ACC112 (cell line): Measurements from ENCODE around the gene SRPK2.

ENCODE experiments used
- H2AFZ ChIP-seq: fragments of 200-600 bp; sonication (generic); one replicate; pipeline ENCODE4 v1.6.0; 2017; ENCODE audit warnings: antibody characterized with exemption, low read length; ENCODE audit not compliant: unreplicated experiment
- H3K27ac ChIP-seq: fragments of 200-600 bp; sonication (generic); 2 replicates; pipeline ENCODE4 v1.5.1; 2014; ENCODE audit warnings: low read depth, mild to moderate bottlenecking, antibody characterized with exemption, low read length, moderate library complexity
- H3K27me3 ChIP-seq: fragments of 200-600 bp; sonication (generic); 2 replicates; pipeline ENCODE4 v1.6.1; 2014; ENCODE audit warnings: mild to moderate bottlenecking, antibody characterized with exemption, low read length, moderate library complexity, mixed read lengths; ENCODE audit not compliant: insufficient read depth
- H3K36me3 ChIP-seq: fragments of 200-600 bp; sonication (generic); 2 replicates; pipeline ENCODE4 v1.6.1; 2016; ENCODE audit warnings: mild to moderate bottlenecking, antibody characterized with exemption, low read length, moderate library complexity, mixed read lengths; ENCODE audit not compliant: insufficient read depth
- H3K4me1 ChIP-seq: fragments of 200-600 bp; sonication (generic); one replicate; pipeline ENCODE4 v1.6.1; 2016; ENCODE audit warnings: low read length, mixed read lengths; ENCODE audit not compliant: insufficient read depth, unreplicated experiment, control insufficient read depth
- H3K4me3 ChIP-seq: fragments of 200-600 bp; sonication (generic); 2 replicates; pipeline ENCODE4 v1.5.1; 2014; ENCODE audit warnings: mild to moderate bottlenecking, low read depth, low read length
- H3K79me2 ChIP-seq: fragments of 200-600 bp; sonication (generic); one replicate; pipeline ENCODE4 v1.6.0; 2016; ENCODE audit warnings: low read length; ENCODE audit not compliant: control insufficient read depth, unreplicated experiment, insufficient read depth

SRPK2 gene

GRCh38 chr7:105278973-105279687 lies 109.6 kb downstream of the SRPK2 start:
- Histone ChIP-seq H3K27ac (no peak overlapping the region), H3K27me3 (no peaks in the 10 kb centered on the region), H2AFZ (no peak overlapping the region), H3K36me3 (no peaks in the 10 kb centered on the region), H3K4me3 (no peak overlapping the region), H3K4me1 (no peaks in the 10 kb centered on the region), H3K79me2 (peaks cover 50% of the 10 kb centered on the region)

DNA sequence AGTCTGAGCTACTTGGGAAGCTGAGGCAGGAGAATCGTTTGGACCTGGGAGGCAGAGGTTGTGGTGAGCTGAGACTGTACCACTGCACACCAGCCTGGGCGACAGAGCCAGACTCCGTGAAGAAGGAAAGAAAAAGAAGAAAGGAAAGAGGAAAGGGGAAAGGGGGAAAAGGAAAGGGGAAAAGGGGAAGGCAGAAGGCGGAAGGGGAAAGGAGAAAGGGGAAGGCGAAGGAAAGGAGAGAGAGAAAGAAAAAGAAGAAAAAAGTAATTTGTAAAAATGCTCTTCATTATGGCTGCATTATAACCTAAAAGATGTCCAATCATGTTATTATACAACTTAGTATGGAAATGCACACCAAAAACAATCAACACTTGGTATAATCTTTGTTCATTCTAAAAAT lies 110.2 kb downstream of the SRPK2 start:
- Histone ChIP-seq H3K36me3 (no peaks in the 10 kb centered on the region), H3K79me2 (peaks cover 52% of the 10 kb centered on the region), H2AFZ (no peak overlapping the region), H3K27ac (no peak overlapping the region), H3K4me3 (no peak overlapping the region), H3K4me1 (no peaks in the 10 kb centered on the region), H3K27me3 (no peaks in the 10 kb centered on the region)

DNA sequence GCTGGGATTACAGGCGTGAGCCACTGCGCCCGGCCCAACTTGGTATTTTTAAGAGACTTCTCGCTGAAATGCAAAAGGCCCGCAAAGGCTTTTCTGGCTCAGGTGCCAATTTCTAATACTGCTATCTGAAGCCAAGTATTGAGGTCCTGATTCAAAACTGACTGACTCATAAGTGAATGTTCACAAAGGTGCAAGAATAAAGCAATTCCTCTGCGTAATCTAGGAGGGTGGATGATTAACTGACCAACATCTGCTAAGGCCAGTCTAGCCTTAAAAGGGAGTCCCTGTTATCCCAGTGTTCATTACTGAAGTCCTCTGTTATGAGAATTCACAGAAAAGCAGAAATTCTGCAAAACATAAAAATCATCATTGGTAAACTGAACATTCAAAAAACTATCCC lies 111.4 kb downstream of the SRPK2 start:
- H3K4me3 ChIP-seq: no peak overlapping the region
- H3K36me3 ChIP-seq: no peaks in the 10 kb centered on the region
- no peaks in the 10 kb centered on the region for H3K4me1 ChIP-seq
- H2AFZ ChIP-seq: no peak overlapping the region
- H3K79me2 ChIP-seq: peaks cover 51% of the 10 kb centered on the region
- H3K27ac ChIP-seq: no peak overlapping the region
- H3K27me3 ChIP-seq: no peaks in the 10 kb centered on the region

GRCh38 chr7:105270117-105270516 lies 118.6 kb downstream of the SRPK2 start:
- Histone ChIP-seq H3K27me3 (no peaks in the 10 kb centered on the region), H3K79me2 (peaks cover 62% of the 10 kb centered on the region), H3K36me3 (no peaks in the 10 kb centered on the region), H3K4me3 (no peak overlapping the region; the same call in 1 of the 2 replicates), H3K4me1 (peaks cover 22% of the 10 kb centered on the region), H2AFZ (no peak overlapping the region), H3K27ac (no peak overlapping the region; the same call in 1 of the 2 replicates)

GRCh38 chr7:105269397-105269796 lies 119.3 kb downstream of the SRPK2 start:
- H2AFZ ChIP-seq: peak overlapping the region; percentile 82
- H3K36me3 ChIP-seq: no peaks in the 10 kb centered on the region
- peak overlapping the region; percentile 62 for H3K27ac ChIP-seq
- peaks cover 61% of the 10 kb centered on the region for H3K79me2 ChIP-seq
- no peaks in the 10 kb centered on the region for H3K27me3 ChIP-seq
- H3K4me3 ChIP-seq: peak overlapping the region; percentile 73
- peaks cover 22% of the 10 kb centered on the region for H3K4me1 ChIP-seq

DNA sequence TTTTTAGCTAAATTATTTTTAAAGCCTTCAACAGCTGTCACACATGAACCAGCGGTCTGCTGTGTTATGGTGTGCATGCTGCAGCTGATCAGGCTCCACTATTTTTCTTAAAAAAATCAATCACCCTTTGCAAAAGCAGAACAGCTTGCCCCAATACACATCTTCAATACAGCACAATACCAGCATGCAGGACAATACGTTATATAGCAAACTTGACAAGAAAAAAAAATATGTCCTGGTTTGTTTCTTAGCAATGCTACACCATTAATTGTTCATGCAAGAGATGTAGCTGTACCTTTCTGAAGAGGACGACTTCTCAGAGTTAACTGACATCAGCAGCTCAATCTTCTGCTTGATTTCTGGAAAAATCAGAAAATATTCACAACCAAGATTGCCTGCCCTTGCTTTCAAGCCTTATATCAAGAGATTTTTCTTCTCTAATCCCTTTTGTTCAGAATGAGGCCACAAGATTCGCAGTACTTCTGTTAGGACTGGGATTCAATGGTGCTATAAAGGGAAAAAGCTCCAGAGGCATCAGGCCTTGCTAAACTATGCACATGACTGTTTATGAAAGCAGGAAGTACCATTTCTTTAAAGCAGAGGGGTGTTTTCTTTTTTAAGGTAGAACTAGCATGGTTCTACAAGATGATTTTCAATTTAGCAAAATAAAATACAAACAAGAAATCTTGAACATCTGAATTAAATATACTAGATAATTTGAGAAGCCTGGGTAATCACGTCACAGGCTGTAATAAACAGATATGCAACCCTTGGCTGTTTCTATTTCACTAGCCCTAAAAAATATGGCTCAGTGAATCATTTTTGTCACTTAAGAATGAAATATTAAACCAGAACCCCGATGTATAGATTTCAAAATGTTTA lies 120.0 kb downstream of the SRPK2 start:
- Histone ChIP-seq H3K4me3 (peak overlapping the region; percentile 73), H3K27ac (peak overlapping the region; percentile 62), H3K4me1 (peaks cover 22% of the 10 kb centered on the region), H3K36me3 (no peaks in the 10 kb centered on the region), H3K79me2 (peaks cover 63% of the 10 kb centered on the region), H2AFZ (peak overlapping the region; percentile 82), H3K27me3 (no peaks in the 10 kb centered on the region)

- H3K79me2 ChIP-seq: peaks cover 69% of the 10 kb centered on the region
- H3K4me3 ChIP-seq: peak overlapping the region; percentile 73
- H3K4me1 ChIP-seq: peaks cover 22% of the 10 kb centered on the region
- no peak overlapping the region for H2AFZ ChIP-seq
- H3K36me3 ChIP-seq: no peaks in the 10 kb centered on the region
- H3K27ac ChIP-seq: peak overlapping the region; percentile 62
- H3K27me3 ChIP-seq: no peaks in the 10 kb centered on the region
Observed at GRCh38 chr7:105268056-105268455, 120.7 kb downstream of the SRPK2 start.

DNA sequence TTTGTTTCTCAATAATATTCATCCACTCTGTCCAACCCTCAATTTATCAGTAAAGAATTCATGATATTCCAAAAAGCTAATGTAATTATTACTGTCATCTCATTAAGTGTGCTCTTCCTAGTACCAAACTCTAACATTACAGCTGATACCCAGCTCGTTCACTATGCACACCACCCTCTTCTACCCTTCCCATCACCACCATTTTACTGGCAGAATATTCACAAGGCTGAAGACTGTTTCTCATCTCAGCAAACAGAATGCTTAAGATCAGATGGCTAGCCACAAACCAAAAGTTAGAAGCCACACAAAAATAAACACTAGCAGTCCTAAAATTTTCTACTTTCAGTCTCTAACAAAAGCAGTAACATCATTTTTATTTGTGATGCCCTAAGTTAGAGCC lies 121.5 kb downstream of the SRPK2 start:
- Histone ChIP-seq H3K4me1 (peaks cover 22% of the 10 kb centered on the region), H2AFZ (no peak overlapping the region), H3K36me3 (no peaks in the 10 kb centered on the region), H3K79me2 (peaks cover 73% of the 10 kb centered on the region), H3K4me3 (peak overlapping the region; percentile 73), H3K27ac (no peak overlapping the region), H3K27me3 (no peaks in the 10 kb centered on the region)

DNA sequence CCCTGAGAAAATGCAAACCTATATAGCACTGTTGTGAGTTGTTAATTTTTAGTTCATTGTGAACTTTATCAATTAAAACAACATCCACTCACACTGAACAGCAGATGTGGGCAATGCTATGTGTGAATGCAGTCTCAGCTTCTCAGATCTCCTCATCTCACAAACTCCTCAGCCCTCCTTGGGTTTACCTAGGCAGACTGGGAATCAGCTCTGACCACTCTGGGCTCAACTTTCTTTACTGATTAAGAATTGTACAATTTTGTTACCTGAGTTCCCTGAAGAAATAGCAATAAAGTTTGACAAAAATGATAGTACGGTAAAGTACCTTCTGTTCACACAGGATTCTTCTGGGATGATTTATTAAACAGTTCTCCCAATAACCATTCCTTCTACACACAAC lies 124.0 kb downstream of the SRPK2 start:
- H2AFZ ChIP-seq: no peak overlapping the region
- H3K27me3 ChIP-seq: no peaks in the 10 kb centered on the region
- peaks cover 57% of the 10 kb centered on the region for H3K79me2 ChIP-seq
- H3K36me3 ChIP-seq: no peaks in the 10 kb centered on the region
- no peak overlapping the region for H3K27ac ChIP-seq
- H3K4me3 ChIP-seq: no peak overlapping the region
- H3K4me1 ChIP-seq: peaks cover 25% of the 10 kb centered on the region

GRCh38 chr7:105261689-105262088 lies 127.0 kb downstream of the SRPK2 start:
- H3K27me3 ChIP-seq: no peaks in the 10 kb centered on the region
- H3K27ac ChIP-seq: no peak overlapping the region
- no peak overlapping the region for H2AFZ ChIP-seq
- no peak overlapping the region for H3K4me3 ChIP-seq
- H3K79me2 ChIP-seq: peaks cover 51% of the 10 kb centered on the region
- peaks cover 16% of the 10 kb centered on the region for H3K4me1 ChIP-seq
- H3K36me3 ChIP-seq: no peaks in the 10 kb centered on the region
